GM23338 (cell line): ENCODE measurements around the gene FEN1. TPM values are rescaled to one million over a fixed set of nuclear protein-coding genes. Genes with fewer than 3 reads are reported as not detected.

Source experiments
- ATAC-seq: fragments of 200-7000 bp; cut with Tn5 transposase; 3 replicates; pipeline ENCODE4 v1.9.1; 2020
- DNase-seq: peaks from one replicate; pipeline ENCODE4 v3.0.0-alpha.2; 2015; ENCODE audit warnings: low spot score
- H2AFZ ChIP-seq: fragments of 200-600 bp; sonication (generic); 2 replicates; pipeline ENCODE4 v1.8.0; 2016; ENCODE audit warnings: antibody characterized with exemption, mild to moderate bottlenecking, moderate library complexity
- H3F3A ChIP-seq: fragments of 200-600 bp; sonication (generic); replicated peaks from 2 replicates; pipeline ENCODE4 v1.8.0; 2017; ENCODE audit warnings: antibody characterized with exemption, mixed run types, low read depth
- H3K27ac ChIP-seq: fragments of 200-600 bp; sonication (generic); 2 replicates; pipeline ENCODE4 v1.6.1; 2016; ENCODE audit warnings: low read depth
- H3K27me3 ChIP-seq: fragments of 200-600 bp; sonication (generic); 2 replicates; pipeline ENCODE4 v1.8.0; 2016; ENCODE audit warnings: mild to moderate bottlenecking, mixed run types, moderate library complexity; ENCODE audit not compliant: insufficient read depth
- H3K36me3 ChIP-seq: fragments of 200-600 bp; sonication (generic); 2 replicates; pipeline ENCODE4 v1.8.0; 2016; ENCODE audit warnings: mild to moderate bottlenecking; ENCODE audit not compliant: insufficient read depth
- H3K4me1 ChIP-seq: fragments of 200-600 bp; sonication (generic); 2 replicates; pipeline ENCODE4 v1.8.0; 2016; ENCODE audit warnings: mild to moderate bottlenecking, moderate library complexity; ENCODE audit not compliant: insufficient read depth
- H3K4me2 ChIP-seq: fragments of 200-600 bp; sonication (generic); 2 replicates; pipeline ENCODE4 v1.7.1; 2017; ENCODE audit warnings: mixed run types
- H3K4me3 ChIP-seq: fragments of 200-600 bp; sonication (generic); 2 replicates; pipeline ENCODE4 v1.6.1; 2016; ENCODE audit warnings: mixed run types
- H3K79me2 ChIP-seq: fragments of 200-600 bp; sonication (generic); replicated peaks from 2 replicates; pipeline ENCODE4 v1.8.0; 2017; ENCODE audit warnings: mild to moderate bottlenecking; ENCODE audit not compliant: insufficient read depth
- H3K9me2 ChIP-seq: fragments of 200-600 bp; sonication (generic); 2 replicates; pipeline ENCODE4 v1.8.0; 2017; ENCODE audit not compliant: insufficient read depth
- H4K20me1 ChIP-seq: fragments of 200-600 bp; sonication (generic); replicated peaks from 2 replicates; pipeline ENCODE4 v1.8.0; 2017; ENCODE audit warnings: mild to moderate bottlenecking; ENCODE audit not compliant: insufficient read depth
- H3K27ac Mint-ChIP-seq: 2 replicates; pipeline ENCODE4 v1.8.0; 2020; ENCODE audit warnings: inconsistent platforms, mild to moderate bottlenecking, moderate library complexity, mixed read lengths
- H3K27me3 Mint-ChIP-seq: 3 replicates; pipeline ENCODE4 v1.8.0; 2022; ENCODE audit warnings: low read depth, mild to moderate bottlenecking, moderate library complexity, mixed read lengths, inconsistent platforms; ENCODE audit not compliant: insufficient read depth, poor library complexity
- H3K36me3 Mint-ChIP-seq: 3 replicates; pipeline ENCODE4 v1.8.0; 2021; ENCODE audit warnings: low read depth, mild to moderate bottlenecking, inconsistent platforms, moderate library complexity, mixed read lengths
- H3K4me1 Mint-ChIP-seq: 3 replicates; pipeline ENCODE4 v1.8.0; 2020; ENCODE audit warnings: mild to moderate bottlenecking, inconsistent platforms, mixed read lengths
- H3K4me3 Mint-ChIP-seq: 3 replicates; pipeline ENCODE4 v1.8.0; 2021; ENCODE audit warnings: moderate library complexity, mild to moderate bottlenecking, inconsistent platforms, mixed read lengths
- H3K9me3 Mint-ChIP-seq: 3 replicates; pipeline ENCODE4 v1.8.0; 2020; ENCODE audit warnings: moderate library complexity, mild to moderate bottlenecking, inconsistent platforms, mixed read lengths
- EZH2 ChIP-seq: fragments of 200-600 bp; sonication (generic); IDR thresholded peaks from one replicate; pipeline ENCODE4 v1.8.0; 2017; ENCODE audit warnings: antibody characterized with exemption, mild to moderate bottlenecking, low read depth; ENCODE audit not compliant: unreplicated experiment
- NANOG ChIP-seq: IDR thresholded peaks from 2 replicates; pipeline ENCODE4 v1.6.1; 2016; ENCODE audit warnings: antibody characterized with exemption, borderline replicate concordance
- POLR2AphosphoS5 ChIP-seq: IDR thresholded peaks from 2 replicates; pipeline ENCODE4 v1.6.1; 2016; ENCODE audit warnings: antibody characterized with exemption, low read depth
- polyA plus RNA-seq: library from polyadenylated mRNA; unstranded; fragments of >200 nt; fragmentation: Nextera tagmentation; extraction: Ambion mirVana; gene quantifications from 2 replicates; pipeline ENCODE4 v1.2.1, GENCODE V29; 2016
- total RNA-seq: library from RNA; depleted of rRNA; stranded (reverse); fragments of >200 nt; shearing (Covaris generic); gene quantifications from 2 replicates; pipeline ENCODE4 v1.2.3, GENCODE V29; 2014
- TF ChIP-seq, protein P1 (sequence below), 2 experiments: fragments of 200-600 bp in 1 of 2; sonication (generic) in 1 of 2; conservative IDR thresholded peaks; 2 replicates each; pipeline versions ENCODE4 v1.5.1 to v1.6.1; 2016 to 2017; ENCODE audit warnings: antibody characterized with exemption in 2 of 2, low read depth in 2 of 2, mild to moderate bottlenecking in 2 of 2, moderate library complexity in 1 of 2
- TF ChIP-seq, protein P2 (sequence below): fragments of 250-450 bp; sonication (Bioruptor Pico); IDR thresholded peaks from 2 replicates; pipeline ENCODE4 v1.5.0; 2020; ENCODE audit warnings: mild to moderate bottlenecking, moderate library complexity
- TF ChIP-seq, protein P3 (sequence below): IDR thresholded peaks from one replicate; pipeline ENCODE4 v1.6.1; 2018; ENCODE audit warnings: antibody characterized with exemption; ENCODE audit not compliant: unreplicated experiment
- TF ChIP-seq, protein P4 (sequence below): IDR thresholded peaks from 2 replicates; pipeline ENCODE4 v1.6.1; 2016; ENCODE audit warnings: antibody characterized with exemption

FEN1 gene
- total and polyA plus RNA-seq, 2 experiments from 2014 or later, result 85.1 to 89.0 TPM

DNA sequence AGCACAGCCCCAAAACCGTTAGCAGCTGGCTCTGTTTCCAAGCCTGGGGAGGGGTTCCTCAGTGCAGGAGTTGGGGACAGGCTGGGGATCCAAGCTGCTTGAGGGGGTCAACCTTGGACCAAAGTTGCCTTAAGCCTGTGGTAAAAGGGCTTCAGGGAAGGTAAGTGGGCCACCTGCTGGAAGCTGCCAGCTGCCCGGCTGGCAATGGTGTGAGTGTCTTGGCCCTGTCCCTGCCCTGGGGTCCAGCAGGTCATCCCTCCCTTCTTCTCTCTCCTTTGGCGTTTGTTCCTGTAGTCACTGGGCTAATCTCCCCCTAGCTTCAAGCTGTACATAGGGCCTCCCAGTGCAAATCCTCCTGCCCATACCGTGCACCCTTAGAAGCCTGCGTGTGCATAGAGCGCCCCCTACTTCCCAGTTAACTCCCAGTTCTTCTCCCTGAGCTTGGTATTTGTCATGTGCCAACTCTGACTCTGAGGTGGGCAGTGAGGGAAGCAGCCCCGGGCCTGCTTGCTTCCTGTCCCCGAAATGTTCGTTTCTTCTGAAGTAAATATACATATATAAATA, 4.7 kb upstream of the FEN1 start:
- Histone ChIP-seq H3F3A (peaks cover 15% of the 10 kb centered on the region; the same call in 1 of the 2 replicates), H3K27me3 (no peaks in the 10 kb centered on the region), H3K79me2 (peaks cover 23% of the 10 kb centered on the region), H3K36me3 (peaks cover 15% of the 10 kb centered on the region), H4K20me1 (peaks cover 12% of the 10 kb centered on the region), H3K9me2 (no peaks in the 10 kb centered on the region), H3K4me1 (0 out of 2 replicates have a peak, but pooled peaks cover 5% of the 10 kb centered on the region), H3K4me3 (no peak overlapping the region), H3K4me2 (no peak overlapping the region), H2AFZ (no peak overlapping the region), H3K27ac (no peak overlapping the region)
- ATAC-seq (peak; percentile 45), DNase-seq (peak; percentile 90)
- H3K9me3 Mint-ChIP-seq, result no peaks in the 10 kb centered on the region
- no peak overlapping the region for H3K4me3 Mint-ChIP-seq
- peaks cover 20% of the 10 kb centered on the region for H3K27me3 Mint-ChIP-seq
- H3K27ac Mint-ChIP-seq, result no peak overlapping the region
- peaks cover 8% of the 10 kb centered on the region for H3K4me1 Mint-ChIP-seq
- TF ChIP-seq, protein P1, sequence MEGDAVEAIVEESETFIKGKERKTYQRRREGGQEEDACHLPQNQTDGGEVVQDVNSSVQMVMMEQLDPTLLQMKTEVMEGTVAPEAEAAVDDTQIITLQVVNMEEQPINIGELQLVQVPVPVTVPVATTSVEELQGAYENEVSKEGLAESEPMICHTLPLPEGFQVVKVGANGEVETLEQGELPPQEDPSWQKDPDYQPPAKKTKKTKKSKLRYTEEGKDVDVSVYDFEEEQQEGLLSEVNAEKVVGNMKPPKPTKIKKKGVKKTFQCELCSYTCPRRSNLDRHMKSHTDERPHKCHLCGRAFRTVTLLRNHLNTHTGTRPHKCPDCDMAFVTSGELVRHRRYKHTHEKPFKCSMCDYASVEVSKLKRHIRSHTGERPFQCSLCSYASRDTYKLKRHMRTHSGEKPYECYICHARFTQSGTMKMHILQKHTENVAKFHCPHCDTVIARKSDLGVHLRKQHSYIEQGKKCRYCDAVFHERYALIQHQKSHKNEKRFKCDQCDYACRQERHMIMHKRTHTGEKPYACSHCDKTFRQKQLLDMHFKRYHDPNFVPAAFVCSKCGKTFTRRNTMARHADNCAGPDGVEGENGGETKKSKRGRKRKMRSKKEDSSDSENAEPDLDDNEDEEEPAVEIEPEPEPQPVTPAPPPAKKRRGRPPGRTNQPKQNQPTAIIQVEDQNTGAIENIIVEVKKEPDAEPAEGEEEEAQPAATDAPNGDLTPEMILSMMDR (conservative IDR thresholded peaks at IDR 0.05; ENCODE audit: low read depth in 2 of 2), result peak; percentile 75 to 88
- TF ChIP-seq EZH2, result no peak
- H3K36me3 Mint-ChIP-seq, result peaks cover 60% of the 10 kb centered on the region

DNA sequence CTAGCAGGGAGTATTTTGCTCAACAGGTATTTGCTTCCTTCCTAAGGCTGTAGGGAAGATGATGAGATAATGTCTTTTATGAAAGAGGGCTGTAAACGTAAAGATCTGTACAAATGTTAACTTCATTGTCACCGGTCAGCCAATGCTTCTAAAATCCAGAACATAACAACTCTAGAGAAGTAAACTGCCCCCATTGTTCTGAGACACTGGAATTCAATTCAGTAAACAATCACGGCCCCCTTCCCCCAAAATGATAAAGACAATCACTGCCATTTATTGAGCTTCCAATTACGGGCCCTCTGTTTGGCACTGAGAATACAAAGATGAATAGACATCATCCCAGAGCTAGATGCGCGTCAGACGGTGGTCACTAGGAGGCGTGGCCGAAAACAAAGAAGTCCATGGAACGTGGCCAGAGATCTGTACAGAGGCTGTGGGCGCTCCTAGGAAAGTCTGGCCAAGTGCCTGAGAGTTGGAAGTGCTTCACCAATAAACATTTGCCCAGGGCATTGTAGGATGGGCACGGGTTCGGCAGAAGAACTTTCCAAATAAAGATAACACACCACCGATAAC, 888 bp upstream of the FEN1 start:
- peaks cover 46% of the 10 kb centered on the region for H3K79me2 ChIP-seq
- 0 out of 2 replicates have a peak, but pooled peaks cover 5% of the 10 kb centered on the region for H3K4me1 ChIP-seq
- no peaks in the 10 kb centered on the region for H3K27me3 ChIP-seq
- peak overlapping the region; percentile 91 for H3K4me3 Mint-ChIP-seq
- peaks cover 12% of the 10 kb centered on the region for H3K36me3 ChIP-seq
- H3K27ac Mint-ChIP-seq, result peak overlapping the region; percentile 100
- ATAC-seq, result peak; percentile 53
- H2AFZ ChIP-seq, result peak overlapping the region; percentile 87; the same call in 1 of the 2 replicates
- peaks cover 12% of the 10 kb centered on the region for H3K4me1 Mint-ChIP-seq
- no peaks in the 10 kb centered on the region for H3K9me2 ChIP-seq
- peaks cover 9% of the 10 kb centered on the region for H3K27me3 Mint-ChIP-seq
- no peaks in the 10 kb centered on the region for H3K9me3 Mint-ChIP-seq
- DNase-seq, result peak; percentile 80
- H4K20me1 ChIP-seq, result peaks cover 16% of the 10 kb centered on the region
- H3K4me2 ChIP-seq, result peak overlapping the region; percentile 87
- H3K4me3 ChIP-seq, result peak overlapping the region; percentile 82
- H3K27ac ChIP-seq, result peak overlapping the region; percentile 92
- H3K36me3 Mint-ChIP-seq, result peaks cover 72% of the 10 kb centered on the region
- peaks cover 17% of the 10 kb centered on the region; the same call in 1 of the 2 replicates for H3F3A ChIP-seq
- TF ChIP-seq, protein P2, sequence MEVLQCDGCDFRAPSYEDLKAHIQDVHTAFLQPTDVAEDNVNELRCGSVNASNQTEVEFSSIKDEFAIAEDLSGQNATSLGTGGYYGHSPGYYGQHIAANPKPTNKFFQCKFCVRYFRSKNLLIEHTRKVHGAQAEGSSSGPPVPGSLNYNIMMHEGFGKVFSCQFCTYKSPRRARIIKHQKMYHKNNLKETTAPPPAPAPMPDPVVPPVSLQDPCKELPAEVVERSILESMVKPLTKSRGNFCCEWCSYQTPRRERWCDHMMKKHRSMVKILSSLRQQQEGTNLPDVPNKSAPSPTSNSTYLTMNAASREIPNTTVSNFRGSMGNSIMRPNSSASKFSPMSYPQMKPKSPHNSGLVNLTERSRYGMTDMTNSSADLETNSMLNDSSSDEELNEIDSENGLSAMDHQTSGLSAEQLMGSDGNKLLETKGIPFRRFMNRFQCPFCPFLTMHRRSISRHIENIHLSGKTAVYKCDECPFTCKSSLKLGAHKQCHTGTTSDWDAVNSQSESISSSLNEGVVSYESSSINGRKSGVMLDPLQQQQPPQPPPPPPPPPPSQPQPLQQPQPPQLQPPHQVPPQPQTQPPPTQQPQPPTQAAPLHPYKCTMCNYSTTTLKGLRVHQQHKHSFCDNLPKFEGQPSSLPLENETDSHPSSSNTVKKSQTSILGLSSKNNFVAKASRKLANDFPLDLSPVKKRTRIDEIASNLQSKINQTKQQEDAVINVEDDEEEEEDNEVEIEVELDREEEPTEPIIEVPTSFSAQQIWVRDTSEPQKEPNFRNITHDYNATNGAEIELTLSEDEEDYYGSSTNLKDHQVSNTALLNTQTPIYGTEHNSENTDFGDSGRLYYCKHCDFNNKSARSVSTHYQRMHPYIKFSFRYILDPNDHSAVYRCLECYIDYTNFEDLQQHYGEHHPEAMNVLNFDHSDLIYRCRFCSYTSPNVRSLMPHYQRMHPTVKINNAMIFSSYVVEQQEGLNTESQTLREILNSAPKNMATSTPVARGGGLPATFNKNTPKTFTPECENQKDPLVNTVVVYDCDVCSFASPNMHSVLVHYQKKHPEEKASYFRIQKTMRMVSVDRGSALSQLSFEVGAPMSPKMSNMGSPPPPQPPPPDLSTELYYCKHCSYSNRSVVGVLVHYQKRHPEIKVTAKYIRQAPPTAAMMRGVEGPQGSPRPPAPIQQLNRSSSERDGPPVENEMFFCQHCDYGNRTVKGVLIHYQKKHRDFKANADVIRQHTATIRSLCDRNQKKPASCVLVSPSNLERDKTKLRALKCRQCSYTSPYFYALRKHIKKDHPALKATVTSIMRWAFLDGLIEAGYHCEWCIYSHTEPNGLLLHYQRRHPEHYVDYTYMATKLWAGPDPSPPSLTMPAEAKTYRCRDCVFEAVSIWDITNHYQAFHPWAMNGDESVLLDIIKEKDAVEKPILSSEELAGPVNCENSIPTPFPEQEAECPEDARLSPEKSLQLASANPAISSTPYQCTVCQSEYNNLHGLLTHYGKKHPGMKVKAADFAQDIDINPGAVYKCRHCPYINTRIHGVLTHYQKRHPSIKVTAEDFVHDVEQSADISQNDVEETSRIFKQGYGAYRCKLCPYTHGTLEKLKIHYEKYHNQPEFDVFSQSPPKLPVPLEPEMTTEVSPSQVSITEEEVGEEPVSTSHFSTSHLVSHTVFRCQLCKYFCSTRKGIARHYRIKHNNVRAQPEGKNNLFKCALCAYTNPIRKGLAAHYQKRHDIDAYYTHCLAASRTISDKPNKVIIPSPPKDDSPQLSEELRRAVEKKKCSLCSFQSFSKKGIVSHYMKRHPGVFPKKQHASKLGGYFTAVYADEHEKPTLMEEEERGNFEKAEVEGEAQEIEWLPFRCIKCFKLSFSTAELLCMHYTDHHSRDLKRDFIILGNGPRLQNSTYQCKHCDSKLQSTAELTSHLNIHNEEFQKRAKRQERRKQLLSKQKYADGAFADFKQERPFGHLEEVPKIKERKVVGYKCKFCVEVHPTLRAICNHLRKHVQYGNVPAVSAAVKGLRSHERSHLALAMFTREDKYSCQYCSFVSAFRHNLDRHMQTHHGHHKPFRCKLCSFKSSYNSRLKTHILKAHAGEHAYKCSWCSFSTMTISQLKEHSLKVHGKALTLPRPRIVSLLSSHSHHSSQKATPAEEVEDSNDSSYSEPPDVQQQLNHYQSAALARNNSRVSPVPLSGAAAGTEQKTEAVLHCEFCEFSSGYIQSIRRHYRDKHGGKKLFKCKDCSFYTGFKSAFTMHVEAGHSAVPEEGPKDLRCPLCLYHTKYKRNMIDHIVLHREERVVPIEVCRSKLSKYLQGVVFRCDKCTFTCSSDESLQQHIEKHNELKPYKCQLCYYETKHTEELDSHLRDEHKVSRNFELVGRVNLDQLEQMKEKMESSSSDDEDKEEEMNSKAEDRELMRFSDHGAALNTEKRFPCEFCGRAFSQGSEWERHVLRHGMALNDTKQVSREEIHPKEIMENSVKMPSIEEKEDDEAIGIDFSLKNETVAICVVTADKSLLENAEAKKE (CRISPR knock-in tag), result no peak
- TF ChIP-seq EZH2 (no peak), POLR2AphosphoS5 (no peak), NANOG (no peak)
- TF ChIP-seq, protein P3, sequence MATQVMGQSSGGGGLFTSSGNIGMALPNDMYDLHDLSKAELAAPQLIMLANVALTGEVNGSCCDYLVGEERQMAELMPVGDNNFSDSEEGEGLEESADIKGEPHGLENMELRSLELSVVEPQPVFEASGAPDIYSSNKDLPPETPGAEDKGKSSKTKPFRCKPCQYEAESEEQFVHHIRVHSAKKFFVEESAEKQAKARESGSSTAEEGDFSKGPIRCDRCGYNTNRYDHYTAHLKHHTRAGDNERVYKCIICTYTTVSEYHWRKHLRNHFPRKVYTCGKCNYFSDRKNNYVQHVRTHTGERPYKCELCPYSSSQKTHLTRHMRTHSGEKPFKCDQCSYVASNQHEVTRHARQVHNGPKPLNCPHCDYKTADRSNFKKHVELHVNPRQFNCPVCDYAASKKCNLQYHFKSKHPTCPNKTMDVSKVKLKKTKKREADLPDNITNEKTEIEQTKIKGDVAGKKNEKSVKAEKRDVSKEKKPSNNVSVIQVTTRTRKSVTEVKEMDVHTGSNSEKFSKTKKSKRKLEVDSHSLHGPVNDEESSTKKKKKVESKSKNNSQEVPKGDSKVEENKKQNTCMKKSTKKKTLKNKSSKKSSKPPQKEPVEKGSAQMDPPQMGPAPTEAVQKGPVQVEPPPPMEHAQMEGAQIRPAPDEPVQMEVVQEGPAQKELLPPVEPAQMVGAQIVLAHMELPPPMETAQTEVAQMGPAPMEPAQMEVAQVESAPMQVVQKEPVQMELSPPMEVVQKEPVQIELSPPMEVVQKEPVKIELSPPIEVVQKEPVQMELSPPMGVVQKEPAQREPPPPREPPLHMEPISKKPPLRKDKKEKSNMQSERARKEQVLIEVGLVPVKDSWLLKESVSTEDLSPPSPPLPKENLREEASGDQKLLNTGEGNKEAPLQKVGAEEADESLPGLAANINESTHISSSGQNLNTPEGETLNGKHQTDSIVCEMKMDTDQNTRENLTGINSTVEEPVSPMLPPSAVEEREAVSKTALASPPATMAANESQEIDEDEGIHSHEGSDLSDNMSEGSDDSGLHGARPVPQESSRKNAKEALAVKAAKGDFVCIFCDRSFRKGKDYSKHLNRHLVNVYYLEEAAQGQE, result no peak
- TF ChIP-seq, protein P4, sequence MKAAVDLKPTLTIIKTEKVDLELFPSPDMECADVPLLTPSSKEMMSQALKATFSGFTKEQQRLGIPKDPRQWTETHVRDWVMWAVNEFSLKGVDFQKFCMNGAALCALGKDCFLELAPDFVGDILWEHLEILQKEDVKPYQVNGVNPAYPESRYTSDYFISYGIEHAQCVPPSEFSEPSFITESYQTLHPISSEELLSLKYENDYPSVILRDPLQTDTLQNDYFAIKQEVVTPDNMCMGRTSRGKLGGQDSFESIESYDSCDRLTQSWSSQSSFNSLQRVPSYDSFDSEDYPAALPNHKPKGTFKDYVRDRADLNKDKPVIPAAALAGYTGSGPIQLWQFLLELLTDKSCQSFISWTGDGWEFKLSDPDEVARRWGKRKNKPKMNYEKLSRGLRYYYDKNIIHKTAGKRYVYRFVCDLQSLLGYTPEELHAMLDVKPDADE, result no peak
